ENCODE measurements around the gene COL4A1.

Gene COL4A1

DNA sequence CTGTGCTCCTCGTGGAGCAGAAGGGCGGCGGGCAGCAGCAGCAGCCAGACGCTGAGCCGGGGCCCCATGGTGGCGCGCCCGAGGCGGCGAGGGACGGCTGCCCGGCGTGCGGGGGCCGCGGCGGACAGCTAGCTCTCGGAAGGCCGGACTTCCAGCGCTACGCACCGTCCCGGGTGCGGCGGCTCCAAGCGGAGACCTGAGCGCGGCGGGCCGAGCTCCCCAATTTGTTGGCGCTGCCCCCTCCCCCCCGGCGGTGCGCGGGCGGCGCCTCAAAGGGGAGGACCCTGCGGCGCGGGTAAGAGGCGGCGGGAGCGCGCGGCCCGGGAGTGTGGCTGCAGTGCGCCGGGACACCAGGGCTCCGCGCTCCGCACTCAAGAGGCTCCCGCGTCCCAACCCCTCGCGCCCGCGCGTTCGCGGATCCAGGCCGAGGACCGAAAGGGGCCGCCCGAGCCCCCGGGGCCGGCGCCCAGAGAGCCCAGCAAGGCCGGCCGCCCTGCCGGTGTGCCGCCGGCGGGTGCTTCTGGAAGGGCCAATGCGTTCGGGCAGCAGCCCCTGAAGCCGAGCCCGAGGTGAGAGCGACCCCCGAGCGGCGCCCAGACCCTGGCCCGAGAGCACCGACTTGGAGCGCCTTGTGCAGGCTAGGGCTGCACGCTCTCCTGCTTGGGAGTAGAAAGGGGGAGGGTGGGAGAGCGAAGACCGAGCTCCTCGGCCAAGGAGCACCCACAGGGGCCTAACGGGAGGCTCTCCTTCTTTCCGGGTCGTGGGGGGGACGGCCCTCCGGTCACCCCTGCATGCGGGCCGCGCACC, at the start of gene COL4A1, which contains the start of gene COL4A2:
Gene COL4A1 (minus strand): TSS at position 198 of the 807 bp plus-strand sequence. CDS start 130 bp downstream, at position 68.
Gene COL4A2 (plus strand): TSS at position 325 of the 807 bp plus-strand sequence. CDS start 620 bp downstream, outside the sequence.
- Histone ChIP-seq H3K27me3 (ENCODE audit: insufficient read depth, low read length) (no peaks in the 10 kb centered on the region), H3K4me1 (ENCODE audit: control insufficient read depth, insufficient read depth, low read length, unreplicated experiment) (peaks cover 44% of the 10 kb centered on the region), H3K4me3 (ENCODE audit: low read depth, low read length) (peak within 1 kb of the TSS; percentile 91), H2AFZ (ENCODE audit: low read length, unreplicated experiment) (peak within 1 kb of the TSS; percentile 5), H3K27ac (ENCODE audit: low read depth, low read length) (peak within 1 kb of the TSS; percentile 67), H3K79me2 (ENCODE audit: control insufficient read depth, insufficient read depth, low read length, unreplicated experiment) (peaks cover 99% of the 10 kb centered on the region), H3K36me3 (ENCODE audit: insufficient read depth, low read length) (peaks cover 15% of the 10 kb centered on the region; the same call in 1 of the 2 replicates)

GRCh38 chr13:110356362-110356761, 49.4 kb upstream of the COL4A1 start:
- Histone ChIP-seq H3K27me3 (ENCODE audit: insufficient read depth, low read length) (no peaks in the 10 kb centered on the region), H3K27ac (ENCODE audit: low read depth, low read length) (no peak overlapping the region), H3K79me2 (ENCODE audit: control insufficient read depth, insufficient read depth, low read length, unreplicated experiment) (peaks cover 33% of the 10 kb centered on the region), H3K4me1 (ENCODE audit: control insufficient read depth, insufficient read depth, low read length, unreplicated experiment) (peaks cover 12% of the 10 kb centered on the region), H3K4me3 (ENCODE audit: low read depth, low read length) (no peak overlapping the region), H2AFZ (ENCODE audit: low read length, unreplicated experiment) (no peak overlapping the region), H3K36me3 (ENCODE audit: insufficient read depth, low read length) (0 out of 2 replicates have a peak, but pooled peaks cover 13% of the 10 kb centered on the region)

DNA sequence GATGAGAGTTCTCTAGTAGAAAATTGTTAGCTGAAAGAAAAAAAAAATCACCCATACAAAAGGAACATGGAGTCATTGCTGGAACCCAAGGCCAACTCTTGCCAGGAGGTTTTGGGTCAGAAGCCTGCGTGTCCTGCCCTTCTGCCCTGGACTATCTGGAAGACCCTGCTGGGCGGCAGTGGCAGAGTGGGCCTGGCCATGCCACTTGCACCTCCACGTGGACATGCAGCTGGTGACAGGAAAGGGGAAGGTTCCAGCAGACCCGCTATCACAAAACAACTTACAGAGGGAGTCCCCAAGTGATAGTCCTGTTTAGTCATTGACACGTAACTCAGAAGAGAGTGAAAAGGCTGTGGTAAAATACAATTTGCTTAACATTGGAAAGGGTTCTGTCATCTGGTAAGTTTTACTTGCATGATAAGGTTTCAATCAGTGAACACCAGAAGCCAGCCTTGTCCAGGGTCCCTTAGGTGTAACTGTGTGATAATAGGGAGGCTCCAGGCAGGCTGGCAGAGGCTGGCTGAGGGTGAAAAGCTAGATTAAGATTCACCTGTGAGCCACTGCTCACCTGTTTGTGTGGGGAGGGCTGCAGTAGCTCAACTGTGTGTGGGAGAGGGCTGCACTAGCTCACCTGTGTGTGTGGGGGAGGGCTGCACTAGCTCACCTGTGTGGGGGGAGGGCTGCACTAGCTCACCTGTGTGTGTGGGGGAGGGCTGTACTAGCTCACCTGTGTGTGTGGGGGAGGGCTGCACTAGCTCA, 47.9 kb upstream of the COL4A1 start:
- 0 out of 2 replicates have a peak, but pooled peaks cover 13% of the 10 kb centered on the region for H3K36me3 ChIP-seq (ENCODE audit: insufficient read depth, low read length)
- H3K4me1 ChIP-seq (ENCODE audit: control insufficient read depth, insufficient read depth, low read length, unreplicated experiment): peaks cover 8% of the 10 kb centered on the region
- H2AFZ ChIP-seq (ENCODE audit: low read length, unreplicated experiment): no peak overlapping the region
- no peak overlapping the region for H3K4me3 ChIP-seq (ENCODE audit: low read depth, low read length)
- no peak overlapping the region for H3K27ac ChIP-seq (ENCODE audit: low read depth, low read length)
- H3K27me3 ChIP-seq (ENCODE audit: insufficient read depth, low read length): no peaks in the 10 kb centered on the region
- H3K79me2 ChIP-seq (ENCODE audit: control insufficient read depth, insufficient read depth, low read length, unreplicated experiment): peaks cover 44% of the 10 kb centered on the region

- peaks cover 7% of the 10 kb centered on the region for H3K4me1 ChIP-seq (ENCODE audit: control insufficient read depth, insufficient read depth, low read length, unreplicated experiment)
- no peak overlapping the region for H3K27ac ChIP-seq (ENCODE audit: low read depth, low read length)
- H3K79me2 ChIP-seq (ENCODE audit: control insufficient read depth, insufficient read depth, low read length, unreplicated experiment): peaks cover 51% of the 10 kb centered on the region
- no peak overlapping the region for H2AFZ ChIP-seq (ENCODE audit: low read length, unreplicated experiment)
- H3K27me3 ChIP-seq (ENCODE audit: insufficient read depth, low read length): no peaks in the 10 kb centered on the region
- H3K4me3 ChIP-seq (ENCODE audit: low read depth, low read length): no peak overlapping the region
- 0 out of 2 replicates have a peak, but pooled peaks cover 16% of the 10 kb centered on the region for H3K36me3 ChIP-seq (ENCODE audit: insufficient read depth, low read length)
Measured at GRCh38 chr13:110354123-110354627, 47.2 kb upstream of the COL4A1 start.

- H3K79me2 ChIP-seq (ENCODE audit: control insufficient read depth, insufficient read depth, low read length, unreplicated experiment): peaks cover 57% of the 10 kb centered on the region
- no peak overlapping the region for H3K4me3 ChIP-seq (ENCODE audit: low read depth, low read length)
- no peak overlapping the region for H3K27ac ChIP-seq (ENCODE audit: low read depth, low read length)
- H3K4me1 ChIP-seq (ENCODE audit: control insufficient read depth, insufficient read depth, low read length, unreplicated experiment): peaks cover 14% of the 10 kb centered on the region
- 0 out of 2 replicates have a peak, but pooled peaks cover 10% of the 10 kb centered on the region for H3K36me3 ChIP-seq (ENCODE audit: insufficient read depth, low read length)
- H2AFZ ChIP-seq (ENCODE audit: low read length, unreplicated experiment): no peak overlapping the region
- no peaks in the 10 kb centered on the region for H3K27me3 ChIP-seq (ENCODE audit: insufficient read depth, low read length)
Measured at GRCh38 chr13:110353339-110353977, 46.5 kb upstream of the COL4A1 start.

GRCh38 chr13:110352735-110353134, 45.8 kb upstream of the COL4A1 start:
- H3K79me2 ChIP-seq (ENCODE audit: control insufficient read depth, insufficient read depth, low read length, unreplicated experiment): peaks cover 57% of the 10 kb centered on the region
- peaks cover 19% of the 10 kb centered on the region for H3K4me1 ChIP-seq (ENCODE audit: control insufficient read depth, insufficient read depth, low read length, unreplicated experiment)
- 0 out of 2 replicates have a peak, but pooled peaks cover 7% of the 10 kb centered on the region for H3K36me3 ChIP-seq (ENCODE audit: insufficient read depth, low read length)
- no peak overlapping the region for H2AFZ ChIP-seq (ENCODE audit: low read length, unreplicated experiment)
- no peaks in the 10 kb centered on the region for H3K27me3 ChIP-seq (ENCODE audit: insufficient read depth, low read length)
- H3K27ac ChIP-seq (ENCODE audit: low read depth, low read length): no peak overlapping the region
- H3K4me3 ChIP-seq (ENCODE audit: low read depth, low read length): no peak overlapping the region

- Histone ChIP-seq H2AFZ (ENCODE audit: low read length, unreplicated experiment) (no peak overlapping the region), H3K36me3 (ENCODE audit: insufficient read depth, low read length) (0 out of 2 replicates have a peak, but pooled peaks cover 4% of the 10 kb centered on the region), H3K4me3 (ENCODE audit: low read depth, low read length) (no peak overlapping the region), H3K27ac (ENCODE audit: low read depth, low read length) (no peak overlapping the region), H3K4me1 (ENCODE audit: control insufficient read depth, insufficient read depth, low read length, unreplicated experiment) (peaks cover 28% of the 10 kb centered on the region), H3K79me2 (ENCODE audit: control insufficient read depth, insufficient read depth, low read length, unreplicated experiment) (peaks cover 57% of the 10 kb centered on the region), H3K27me3 (ENCODE audit: insufficient read depth, low read length) (no peaks in the 10 kb centered on the region)
Measured at GRCh38 chr13:110351636-110352420, 44.9 kb upstream of the COL4A1 start.

DNA sequence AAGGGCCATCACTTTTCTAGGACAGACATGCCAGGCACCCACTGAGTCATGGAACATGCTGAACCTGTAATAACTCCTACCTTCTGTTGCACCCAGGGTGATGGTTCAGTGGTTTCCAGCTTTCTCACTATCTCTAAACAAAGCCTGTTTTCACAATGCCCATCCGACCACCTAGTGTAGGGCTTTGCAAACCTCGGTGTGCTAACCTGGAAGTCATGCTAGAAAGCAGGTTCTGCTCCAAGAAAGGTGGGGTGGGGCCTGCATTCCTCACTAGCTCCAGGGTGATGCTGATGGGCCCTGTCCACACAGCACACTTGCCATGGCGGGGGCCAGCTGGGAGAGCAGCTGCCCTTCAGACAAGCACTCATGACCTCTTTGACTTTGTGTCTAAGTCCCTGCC, 43.6 kb upstream of the COL4A1 start:
- Histone ChIP-seq H3K27ac (ENCODE audit: low read depth, low read length) (no peak overlapping the region), H3K79me2 (ENCODE audit: control insufficient read depth, insufficient read depth, low read length, unreplicated experiment) (peaks cover 59% of the 10 kb centered on the region), H3K4me1 (ENCODE audit: control insufficient read depth, insufficient read depth, low read length, unreplicated experiment) (peaks cover 36% of the 10 kb centered on the region), H3K4me3 (ENCODE audit: low read depth, low read length) (no peak overlapping the region), H2AFZ (ENCODE audit: low read length, unreplicated experiment) (no peak overlapping the region), H3K27me3 (ENCODE audit: insufficient read depth, low read length) (no peaks in the 10 kb centered on the region), H3K36me3 (ENCODE audit: insufficient read depth, low read length) (0 out of 2 replicates have a peak, but pooled peaks cover 4% of the 10 kb centered on the region)

DNA sequence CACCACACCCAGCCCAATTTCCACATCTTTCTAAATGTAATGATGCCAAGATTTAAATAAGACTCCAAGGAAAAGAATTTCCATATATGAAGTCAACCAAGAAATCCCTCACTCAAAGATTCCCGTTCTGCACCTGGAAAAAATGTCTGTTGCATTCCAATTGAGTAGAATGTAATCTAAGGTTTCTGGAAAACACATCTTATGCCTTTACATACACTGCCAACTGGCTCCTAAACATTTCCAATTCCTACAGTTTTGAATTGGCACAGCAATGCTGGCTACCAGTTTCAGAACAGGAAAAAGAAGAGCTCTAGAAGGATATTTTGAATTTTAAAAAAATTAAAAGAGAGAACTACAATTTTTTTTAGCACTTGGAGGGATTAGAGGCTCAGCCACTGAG, 43.1 kb upstream of the COL4A1 start:
- Histone ChIP-seq H2AFZ (ENCODE audit: low read length, unreplicated experiment) (no peak overlapping the region), H3K4me3 (ENCODE audit: low read depth, low read length) (no peak overlapping the region), H3K36me3 (ENCODE audit: insufficient read depth, low read length) (0 out of 2 replicates have a peak, but pooled peaks cover 4% of the 10 kb centered on the region), H3K27ac (ENCODE audit: low read depth, low read length) (no peak overlapping the region), H3K4me1 (ENCODE audit: control insufficient read depth, insufficient read depth, low read length, unreplicated experiment) (peaks cover 36% of the 10 kb centered on the region), H3K79me2 (ENCODE audit: control insufficient read depth, insufficient read depth, low read length, unreplicated experiment) (peaks cover 59% of the 10 kb centered on the region), H3K27me3 (ENCODE audit: insufficient read depth, low read length) (no peaks in the 10 kb centered on the region)

Measured in ACC112 (cell line).